HG02798 (cell line): ENCODE data around the gene EPHB4.
"Not testable (repeated sequence)": the region's sequence is repeated elsewhere in the genome, so short reads cannot be mapped to it uniquely, and the experiment has no call there.

Experiments
- ATAC-seq: cut with Tn5 transposase; IDR thresholded peaks from one replicate; pipeline ENCODE4 v1.9.1; 2021; ENCODE audit warnings: mild to moderate bottlenecking; ENCODE audit not compliant: unreplicated experiment, poor library complexity

EPHB4 gene

DNA sequence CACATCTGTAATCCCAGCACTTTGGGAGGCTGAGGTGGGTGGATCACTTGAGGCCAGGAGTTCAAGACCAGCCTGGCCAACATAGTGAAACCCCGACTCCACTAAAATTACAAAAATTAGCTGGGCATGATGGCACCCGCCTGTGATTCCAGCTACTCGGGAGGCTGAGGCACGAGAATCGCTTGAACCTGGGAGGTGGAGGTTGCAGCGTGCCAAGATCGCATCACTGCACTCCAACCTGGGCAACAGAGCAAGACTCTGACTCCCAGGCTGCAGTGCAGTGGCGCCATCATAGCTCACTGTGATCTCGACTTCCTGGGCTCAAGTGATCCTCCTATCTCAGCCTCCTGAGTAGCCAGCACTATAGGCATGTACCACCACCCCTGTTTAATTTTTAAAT is 27.6 kb upstream of the EPHB4 start:
- not testable (repeated sequence) for ATAC-seq

DNA sequence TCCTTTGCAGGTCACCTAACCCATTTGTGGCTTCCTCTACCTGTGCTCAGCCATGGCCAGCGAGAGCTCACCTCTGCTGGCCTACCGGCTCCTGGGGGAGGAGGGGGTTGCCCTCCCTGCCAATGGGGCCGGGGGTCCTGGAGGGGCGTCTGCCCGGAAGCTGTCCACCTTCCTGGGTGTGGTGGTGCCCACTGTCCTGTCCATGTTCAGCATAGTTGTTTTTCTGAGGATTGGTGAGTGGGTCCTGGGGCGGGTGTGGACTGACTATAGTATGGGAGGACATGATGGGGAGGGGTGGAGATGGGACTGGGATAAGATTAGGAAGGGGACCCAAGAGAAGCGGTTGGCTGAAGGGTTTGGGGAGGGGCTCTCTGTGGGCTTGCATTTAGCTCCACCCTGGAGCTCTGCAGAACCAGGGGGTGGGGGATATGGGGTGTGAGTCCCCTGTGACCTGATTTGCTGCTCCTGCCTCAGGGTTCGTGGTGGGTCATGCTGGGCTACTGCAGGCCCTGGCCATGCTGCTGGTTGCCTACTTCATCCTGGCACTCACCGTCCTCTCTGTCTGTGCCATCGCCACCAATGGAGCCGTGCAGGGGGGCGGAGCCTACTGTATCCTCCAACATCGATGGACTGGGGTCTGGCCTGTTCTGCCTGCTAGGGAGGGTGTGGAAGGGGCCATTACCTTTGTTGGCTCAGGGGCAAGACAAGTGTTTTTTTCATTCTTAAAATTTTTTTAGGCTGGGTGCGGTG is 27.0 kb upstream of the EPHB4 start:
- no peak for ATAC-seq

DNA sequence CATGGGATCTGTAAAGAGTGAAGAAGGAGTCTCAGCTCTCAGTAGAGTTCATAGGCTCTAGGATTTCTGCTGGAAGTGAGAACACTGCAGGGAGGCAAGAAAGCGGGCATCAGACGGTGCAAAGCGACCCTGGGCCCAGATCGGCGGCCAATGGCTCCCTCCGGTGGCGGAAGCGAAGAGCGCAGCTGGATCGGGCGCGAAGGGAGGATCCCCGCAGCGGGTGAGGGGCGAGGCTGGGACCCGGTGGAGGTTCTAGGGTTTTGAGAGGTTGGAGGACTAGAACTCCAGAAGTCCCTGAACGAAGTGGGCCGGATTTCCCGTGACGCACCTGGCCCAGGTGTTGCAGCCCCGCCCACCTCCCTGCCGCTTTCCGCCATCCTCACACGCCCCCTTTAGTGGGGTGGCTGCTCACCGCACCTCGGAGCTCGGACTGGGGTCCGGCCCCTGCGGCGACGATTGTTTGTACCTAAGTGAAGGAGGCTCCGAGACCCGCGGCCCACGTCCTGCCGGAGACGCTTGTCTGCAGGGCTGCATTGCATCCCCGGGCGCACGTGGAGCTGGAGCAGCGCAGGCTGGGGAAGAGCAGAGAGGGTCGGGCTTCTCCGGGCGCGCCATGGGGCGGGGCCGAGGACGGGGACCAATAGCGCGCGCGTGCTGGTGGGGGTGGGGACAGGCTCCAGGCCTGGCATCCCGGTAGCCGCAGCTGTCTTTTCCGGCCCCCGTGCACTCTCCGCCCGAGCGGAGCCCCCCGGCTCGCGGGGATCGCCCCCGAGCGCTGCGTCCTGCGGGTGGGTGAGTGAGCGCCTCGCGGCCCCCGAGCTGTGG is 24.9 kb upstream of the EPHB4 start, which contains the start of gene SLC12A9:
Gene SLC12A9, plus strand, starts transcription at position 666 of the 825 bp plus-strand sequence. CDS start 1,485 bp downstream, outside the sequence.
- ATAC-seq, result peak; percentile 94

DNA sequence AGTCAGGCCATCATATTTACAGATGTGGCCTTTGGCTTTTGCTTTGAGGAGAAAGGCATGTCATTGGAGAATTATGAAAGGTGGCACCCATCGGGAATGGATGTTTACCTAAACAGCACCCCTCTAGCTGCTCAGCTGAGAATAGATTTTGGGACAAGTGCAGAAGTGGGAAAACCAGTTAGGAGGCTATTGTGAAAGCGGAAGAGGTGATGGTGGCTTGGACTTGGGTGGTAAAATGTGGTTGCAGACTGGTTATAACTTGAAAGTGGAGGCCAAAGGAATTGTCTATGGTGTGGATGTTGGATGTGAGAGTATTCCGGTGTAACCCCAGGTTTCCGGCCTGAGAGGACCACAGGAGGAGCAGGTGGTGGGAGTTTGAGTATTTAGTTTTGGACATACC is 20.0 kb upstream of the EPHB4 start:
- ATAC-seq, result no peak

- ATAC-seq, result no peak
Observed at GRCh38 chr7:100840470-100841100, 13.3 kb upstream of the EPHB4 start.

DNA sequence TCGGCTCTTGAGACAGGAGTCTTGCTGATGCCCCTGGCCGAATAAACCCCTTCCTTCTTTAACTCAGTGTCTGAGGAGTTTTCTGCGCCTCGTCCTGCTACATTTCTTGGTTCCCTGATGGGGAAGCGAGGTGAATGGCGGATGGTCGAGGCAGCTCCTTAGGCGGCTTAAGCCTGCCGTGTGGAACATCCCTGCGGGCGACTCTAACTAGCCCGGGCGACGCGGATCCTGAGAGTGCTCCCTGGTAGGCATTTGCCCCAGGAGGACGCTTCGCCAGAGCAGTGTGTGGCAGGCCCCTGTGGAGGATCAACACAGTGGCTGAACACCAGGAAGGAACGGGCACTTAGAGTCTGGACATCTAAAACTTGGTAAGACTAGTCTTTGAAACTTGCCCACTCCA is 12.0 kb upstream of the EPHB4 start:
- no peak for ATAC-seq

- peak; percentile 83 for ATAC-seq
Observed at GRCh38 chr7:100837099-100837836, 9.9 kb upstream of the EPHB4 start.

- ATAC-seq, result no peak
Observed at GRCh38 chr7:100836812-100837098, 9.4 kb upstream of the EPHB4 start.

- ATAC-seq, result no peak
Observed at GRCh38 chr7:100835903-100836811, 8.8 kb upstream of the EPHB4 start.

DNA sequence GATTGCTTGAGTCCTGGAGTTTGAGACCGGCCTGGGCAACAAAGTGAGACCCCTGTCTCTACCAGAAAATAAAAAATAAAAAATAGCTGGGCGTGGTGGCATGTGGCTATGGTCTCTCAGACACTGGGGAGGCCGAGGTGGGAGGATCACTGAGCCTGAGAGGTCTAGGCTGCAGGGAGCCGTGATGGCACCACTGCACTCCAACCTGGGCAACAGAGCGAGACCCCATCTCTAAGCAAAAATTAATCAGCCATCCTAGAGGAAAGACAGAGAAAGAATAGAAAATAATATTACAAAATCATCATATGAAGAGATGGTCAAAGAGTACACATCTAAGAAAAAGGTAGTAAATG is 4.9 kb upstream of the EPHB4 start:
- no peak for ATAC-seq

- no peak for ATAC-seq
Observed at GRCh38 chr7:100830396-100830795, 3.1 kb upstream of the EPHB4 start.

DNA sequence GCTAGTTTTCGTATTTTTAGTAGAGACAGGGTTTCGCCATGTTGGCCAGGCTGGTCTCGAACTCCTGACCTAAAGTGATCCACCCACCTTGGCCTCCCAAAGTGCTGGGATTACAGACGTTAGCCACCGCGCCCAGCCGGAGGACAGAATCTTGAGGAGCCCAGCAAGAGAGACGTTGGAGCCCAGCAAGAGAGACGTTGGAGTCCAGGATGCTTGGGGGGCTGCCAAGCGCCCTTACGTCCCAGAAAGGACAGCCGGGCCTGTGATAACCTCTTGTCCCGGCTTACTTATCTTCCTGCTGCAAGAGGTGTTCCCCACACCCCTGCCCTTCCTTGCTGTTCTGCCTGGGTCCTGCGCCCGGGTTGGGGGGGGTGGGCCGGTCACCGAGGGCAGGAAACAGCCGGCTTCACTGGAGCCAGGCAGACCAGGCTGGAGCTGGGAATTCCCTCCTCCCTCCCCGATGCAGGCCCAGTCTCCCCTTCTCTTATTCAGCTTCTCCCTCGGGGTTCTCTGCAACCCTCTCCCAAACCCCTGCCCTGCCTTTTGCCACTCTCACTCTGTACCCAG is 1.9 kb upstream of the EPHB4 start:
- no peak for ATAC-seq

DNA sequence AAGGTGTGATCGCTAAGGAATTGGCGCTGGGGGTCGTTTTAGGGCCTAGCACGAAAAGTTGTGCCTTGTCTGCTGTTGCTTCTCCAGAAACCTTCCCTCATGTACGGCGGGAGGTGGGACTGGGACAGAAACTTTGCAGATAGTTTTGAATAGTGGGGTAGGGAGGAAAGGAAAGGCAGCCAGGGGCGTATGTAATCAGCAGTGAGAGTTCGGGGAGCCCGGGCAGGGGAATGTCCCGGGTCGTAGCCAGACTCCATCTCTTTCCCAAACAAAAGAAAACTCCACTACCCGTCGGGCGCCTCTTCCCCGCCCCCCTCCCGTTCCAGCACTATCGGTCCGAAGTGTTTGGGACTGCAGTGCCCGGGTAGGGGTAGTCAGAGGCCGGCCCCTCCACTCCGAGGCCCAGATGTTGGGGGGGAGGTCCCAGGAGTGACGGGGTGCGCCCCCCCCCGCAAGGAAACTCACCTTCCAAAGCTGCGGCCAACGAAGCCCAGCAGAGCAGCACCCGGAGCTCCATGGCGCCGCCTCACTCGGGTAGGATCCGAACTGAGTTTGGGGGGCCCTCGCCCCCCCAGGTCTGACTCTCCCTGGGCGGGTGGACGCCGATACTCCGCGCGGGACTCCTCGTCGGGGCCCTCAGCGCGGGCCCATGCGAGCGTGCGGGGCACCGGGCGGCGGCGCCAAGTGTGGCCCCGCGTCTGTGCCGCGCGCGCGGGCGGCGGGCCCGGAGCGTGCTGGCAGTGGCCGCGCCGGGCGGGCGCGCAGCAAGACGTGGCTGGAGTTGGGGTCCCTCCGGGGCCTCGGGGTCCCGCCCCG is 601 bp downstream of the EPHB4 start:
- no peak for ATAC-seq

DNA sequence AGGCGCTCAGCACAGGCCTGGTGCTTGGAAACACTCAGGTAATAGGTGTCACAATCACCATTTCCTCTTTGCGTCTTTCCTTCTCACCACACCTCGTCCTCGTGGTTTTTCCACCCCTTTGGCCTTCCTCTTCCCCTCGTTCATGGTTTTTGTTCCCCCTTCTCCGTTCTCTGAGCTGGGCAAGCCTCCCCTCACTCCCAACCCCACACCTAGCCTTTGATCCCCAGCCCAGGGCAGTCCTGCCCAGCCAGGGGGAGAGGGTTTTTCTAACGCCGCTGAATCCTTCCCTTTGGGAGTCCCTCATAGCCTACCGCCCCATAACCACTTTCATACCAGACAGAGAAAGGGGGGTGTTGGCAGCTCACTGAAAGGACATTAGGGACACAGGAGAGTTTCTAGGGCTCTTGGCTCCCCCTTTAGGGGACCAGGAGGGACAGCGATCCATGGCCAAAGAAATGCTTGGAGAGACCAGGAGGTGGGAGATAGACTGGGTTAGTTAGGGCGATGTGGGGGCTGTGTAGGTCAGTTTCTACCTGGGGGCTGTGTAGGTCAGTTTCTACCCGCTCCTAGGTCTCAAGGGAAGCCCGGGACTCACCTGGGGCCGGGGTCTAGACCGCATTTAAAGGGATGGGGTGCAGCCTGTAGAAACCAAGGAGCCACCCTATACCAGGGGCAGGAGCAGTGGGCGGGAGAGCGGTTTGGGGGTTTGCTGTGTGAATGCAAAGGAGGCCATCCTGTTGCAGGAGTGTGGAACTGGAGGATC is 1.4 kb downstream of the EPHB4 start:
- no peak for ATAC-seq

- no peak for ATAC-seq
Observed at GRCh38 chr7:100825215-100825671, 2.1 kb downstream of the EPHB4 start.

GRCh38 chr7:100824499-100825214 is 2.7 kb downstream of the EPHB4 start:
- ATAC-seq, result no peak

- ATAC-seq, result no peak
Observed at GRCh38 chr7:100823534-100823933, 3.8 kb downstream of the EPHB4 start.
